Erythroblast (primary cell): ENCODE results near the gene HOXB6.

ENCODE experiments used
- GATA1 ChIP-seq: IDR thresholded peaks from 2 replicates; pipeline ENCODE4 v1.6.1; 2011; ENCODE audit warnings: low read depth, mild to moderate bottlenecking, control low read depth, low read length, moderate library complexity
- POLR2A ChIP-seq: IDR thresholded peaks from 2 replicates; pipeline ENCODE4 v1.6.1; 2011; ENCODE audit warnings: mild to moderate bottlenecking, low read length

DNA sequence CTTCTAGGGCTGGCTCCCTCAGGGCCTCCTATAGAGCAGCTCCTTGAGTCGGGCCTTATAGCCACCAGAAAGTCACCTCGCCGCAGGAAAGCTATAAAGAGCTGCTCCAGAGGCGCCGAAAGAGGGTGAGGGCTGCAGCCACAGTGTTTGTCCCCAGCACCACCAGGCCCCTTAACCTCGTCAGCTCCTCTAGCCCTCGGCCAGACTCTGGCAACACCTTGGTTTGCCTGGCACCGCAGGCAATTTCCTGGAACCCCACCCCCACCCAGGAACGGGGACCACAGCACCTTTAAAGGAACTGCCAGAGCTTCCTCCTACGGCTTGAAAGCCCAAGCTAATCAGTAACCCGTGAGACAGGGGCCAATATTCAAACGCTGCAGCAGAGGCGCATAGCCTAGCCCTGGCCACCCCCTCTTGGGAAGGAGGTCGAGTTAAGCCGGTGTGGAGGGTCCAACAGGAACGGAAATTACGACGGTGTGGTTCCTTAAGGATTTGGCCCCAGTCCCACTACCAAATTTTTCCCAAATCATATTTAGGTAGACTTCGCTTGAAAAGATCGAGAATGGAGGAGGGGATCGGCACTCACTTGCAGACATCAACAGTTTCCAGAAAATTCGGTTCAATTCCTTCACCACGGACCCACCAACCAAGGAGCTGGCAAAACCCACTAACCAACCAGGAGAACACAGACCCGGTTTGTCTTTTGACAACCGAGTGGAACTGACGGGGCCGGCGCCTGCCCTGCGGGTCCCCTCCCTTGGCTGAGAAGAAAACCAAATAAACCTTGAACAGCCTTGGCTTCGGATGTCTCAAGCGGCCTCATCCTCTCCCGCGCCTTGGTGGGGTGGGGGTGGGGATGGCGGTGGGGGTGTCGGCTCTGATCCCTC is 3.0 kb downstream of the HOXB6 start:
- TF ChIP-seq POLR2A: no peak
- no peak for TF ChIP-seq GATA1
